ENCODE results near the gene FGF19. TPM values are rescaled to one million over a fixed set of nuclear protein-coding genes. Genes with fewer than 3 reads are reported as not detected.

Gene FGF19
- total RNA-seq, 1 donor from 2014 or later: 3.5 TPM

- DNase-seq (ENCODE audit: extremely low spot score, unreplicated experiment): no peak
- no peak overlapping the region for H3K27ac Mint-ChIP-seq
- H3K4me1 Mint-ChIP-seq (ENCODE audit: unreplicated experiment): peaks cover 33% of the 10 kb centered on the region
- no peaks in the 10 kb centered on the region for H3K9me3 Mint-ChIP-seq
- H3K36me3 Mint-ChIP-seq: no peaks in the 10 kb centered on the region
- peak overlapping the region; percentile 79 for H3K4me3 Mint-ChIP-seq
- TF ChIP-seq CTCF (conservative IDR thresholded peaks at IDR 0.05): no peak
- H3K27me3 Mint-ChIP-seq: peaks cover 51% of the 10 kb centered on the region
Measured at GRCh38 chr11:69703453-69703767, 412 bp downstream of the FGF19 start.

- no peak for TF ChIP-seq CTCF (conservative IDR thresholded peaks at IDR 0.05)
- H3K4me1 Mint-ChIP-seq (ENCODE audit: unreplicated experiment): peaks cover 33% of the 10 kb centered on the region
Measured at GRCh38 chr11:69702769-69703452, 911 bp downstream of the FGF19 start.

GRCh38 chr11:69702239-69702691 is 1.6 kb downstream of the FGF19 start:
- H3K36me3 Mint-ChIP-seq: no peaks in the 10 kb centered on the region
- peaks cover 48% of the 10 kb centered on the region for H3K27me3 Mint-ChIP-seq
- peak; percentile 73 for DNase-seq (ENCODE audit: extremely low spot score, unreplicated experiment)
- peak overlapping the region; percentile 79 for H3K4me3 Mint-ChIP-seq
- peaks cover 30% of the 10 kb centered on the region for H3K4me1 Mint-ChIP-seq (ENCODE audit: unreplicated experiment)
- TF ChIP-seq CTCF (conservative IDR thresholded peaks at IDR 0.05): no peak
- H3K9me3 Mint-ChIP-seq: no peaks in the 10 kb centered on the region
- no peak overlapping the region for H3K27ac Mint-ChIP-seq

More at GRCh38 chr11:69702769-69703452, 911 bp downstream of the FGF19 start:
- H3K9me3 Mint-ChIP-seq: no peaks in the 10 kb centered on the region
- H3K27ac Mint-ChIP-seq: no peak overlapping the region
- DNase-seq (ENCODE audit: extremely low spot score, unreplicated experiment): no peak
- H3K36me3 Mint-ChIP-seq: no peaks in the 10 kb centered on the region
- H3K4me3 Mint-ChIP-seq: peak overlapping the region; percentile 79
- peaks cover 51% of the 10 kb centered on the region for H3K27me3 Mint-ChIP-seq

- no peak for TF ChIP-seq CTCF (conservative IDR thresholded peaks at IDR 0.05)
- peak overlapping the region; percentile 32 for H3K4me3 Mint-ChIP-seq
- H3K27ac Mint-ChIP-seq: peak overlapping the region; percentile 53
- H3K9me3 Mint-ChIP-seq: no peaks in the 10 kb centered on the region
- H3K36me3 Mint-ChIP-seq: no peaks in the 10 kb centered on the region
- DNase-seq (ENCODE audit: extremely low spot score, unreplicated experiment): no peak
- H3K27me3 Mint-ChIP-seq: peaks cover 34% of the 10 kb centered on the region
- H3K4me1 Mint-ChIP-seq (ENCODE audit: unreplicated experiment): peaks cover 26% of the 10 kb centered on the region
Measured at GRCh38 chr11:69700278-69701140, 3.3 kb downstream of the FGF19 start.

GRCh38 chr11:69699213-69699612 is 4.6 kb downstream of the FGF19 start:
- DNase-seq (ENCODE audit: extremely low spot score, unreplicated experiment): no peak
- Mint-ChIP-seq H3K36me3 (no peaks in the 10 kb centered on the region), H3K27me3 (peaks cover 22% of the 10 kb centered on the region), H3K4me3 (no peak overlapping the region), H3K27ac (no peak overlapping the region), H3K9me3 (no peaks in the 10 kb centered on the region), H3K4me1 (ENCODE audit: unreplicated experiment) (peaks cover 22% of the 10 kb centered on the region)
- no peak for TF ChIP-seq CTCF (conservative IDR thresholded peaks at IDR 0.05)
